Fibroblast of pulmonary artery (primary cell): ENCODE results near the gene ZNF860.

Experiments used
- DNase-seq: peaks from one replicate; pipeline ENCODE4 v3.0.0-alpha.2; 2010; ENCODE audit warnings: low read depth
- H3K4me3 ChIP-seq: replicated peaks from 2 replicates; pipeline ENCODE4 v1.5.1; 2011; ENCODE audit warnings: low read depth, mild to moderate bottlenecking, control low read depth, low read length, moderate library complexity
- TF ChIP-seq, protein P1 (sequence below): IDR thresholded peaks from 2 replicates; pipeline ENCODE4 v1.5.1; 2011; ENCODE audit warnings: mild to moderate bottlenecking, control low read depth, low read length, inconsistent platforms; ENCODE audit errors: missing control alignments

Gene ZNF860

GRCh38 chr3:31968927-31969418 is 12.6 kb upstream of the ZNF860 start:
- peak; percentile 89 for DNase-seq
- TF ChIP-seq, protein P1, sequence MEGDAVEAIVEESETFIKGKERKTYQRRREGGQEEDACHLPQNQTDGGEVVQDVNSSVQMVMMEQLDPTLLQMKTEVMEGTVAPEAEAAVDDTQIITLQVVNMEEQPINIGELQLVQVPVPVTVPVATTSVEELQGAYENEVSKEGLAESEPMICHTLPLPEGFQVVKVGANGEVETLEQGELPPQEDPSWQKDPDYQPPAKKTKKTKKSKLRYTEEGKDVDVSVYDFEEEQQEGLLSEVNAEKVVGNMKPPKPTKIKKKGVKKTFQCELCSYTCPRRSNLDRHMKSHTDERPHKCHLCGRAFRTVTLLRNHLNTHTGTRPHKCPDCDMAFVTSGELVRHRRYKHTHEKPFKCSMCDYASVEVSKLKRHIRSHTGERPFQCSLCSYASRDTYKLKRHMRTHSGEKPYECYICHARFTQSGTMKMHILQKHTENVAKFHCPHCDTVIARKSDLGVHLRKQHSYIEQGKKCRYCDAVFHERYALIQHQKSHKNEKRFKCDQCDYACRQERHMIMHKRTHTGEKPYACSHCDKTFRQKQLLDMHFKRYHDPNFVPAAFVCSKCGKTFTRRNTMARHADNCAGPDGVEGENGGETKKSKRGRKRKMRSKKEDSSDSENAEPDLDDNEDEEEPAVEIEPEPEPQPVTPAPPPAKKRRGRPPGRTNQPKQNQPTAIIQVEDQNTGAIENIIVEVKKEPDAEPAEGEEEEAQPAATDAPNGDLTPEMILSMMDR: no peak
- H3K4me3 ChIP-seq: no peak overlapping the region

DNA sequence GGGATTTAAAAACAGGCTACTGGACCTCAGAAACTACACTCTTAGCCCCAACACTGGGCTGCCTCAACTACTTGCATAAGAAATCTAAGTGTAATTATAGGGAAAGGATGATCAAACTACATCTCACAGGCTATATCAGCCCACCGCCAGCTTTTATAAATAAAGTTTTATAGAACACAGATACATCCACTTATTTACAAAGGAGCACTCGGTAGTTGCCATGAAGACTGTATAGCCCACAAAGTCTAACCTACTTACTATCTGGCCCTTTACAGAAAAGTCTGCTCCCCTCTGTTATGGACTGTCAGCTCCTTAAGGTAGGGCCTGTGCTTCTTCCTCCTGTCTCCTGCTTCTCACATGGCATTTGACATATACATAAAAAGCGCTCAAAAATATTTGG is 9.9 kb upstream of the ZNF860 start:
- TF ChIP-seq, protein P1: no peak
- DNase-seq: no peak

DNA sequence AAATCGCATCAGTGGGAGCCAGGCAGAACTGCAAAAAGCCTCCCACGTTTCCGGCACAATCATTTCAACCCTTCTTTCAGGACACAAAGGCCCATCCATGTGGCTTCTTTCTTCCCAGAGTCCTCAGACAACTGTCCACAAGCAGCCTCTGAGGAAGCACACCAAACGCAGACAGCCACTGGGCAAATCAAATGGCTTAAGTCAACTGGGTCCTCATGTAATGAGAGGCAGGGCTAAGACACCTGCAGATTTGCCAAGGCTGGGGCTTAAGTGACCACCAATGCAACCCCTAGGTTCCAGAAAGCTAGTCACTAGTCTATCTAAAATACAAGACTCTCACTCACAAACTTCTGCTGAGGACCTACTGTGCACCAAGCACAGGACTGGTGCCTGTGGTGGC is 8.5 kb upstream of the ZNF860 start:
- DNase-seq: peak; percentile 24
- TF ChIP-seq, protein P1: no peak
- H3K4me3 ChIP-seq: no peak overlapping the region

More for the DNA sequence above, 9.9 kb upstream of the ZNF860 start:
- H3K4me3 ChIP-seq: no peak overlapping the region

DNA sequence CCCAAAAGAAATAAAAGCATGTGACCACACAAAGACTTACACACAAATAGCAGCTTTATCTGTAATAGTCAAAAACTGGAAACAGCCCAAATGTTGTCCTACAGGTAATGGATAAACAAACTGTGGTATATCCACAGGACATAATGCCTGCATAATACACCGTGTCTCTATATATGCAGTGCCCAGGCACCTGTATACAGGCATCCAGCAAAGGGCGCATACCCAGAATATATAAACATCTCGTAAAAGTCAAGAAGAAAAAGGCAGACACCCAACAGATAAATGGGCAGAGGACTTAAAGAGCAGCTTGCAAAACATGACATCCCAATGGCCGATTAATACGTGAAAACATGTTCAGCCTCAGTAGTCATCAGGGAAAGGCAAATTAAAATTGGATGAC is 7.7 kb upstream of the ZNF860 start:
- TF ChIP-seq, protein P1: no peak
- no peak for DNase-seq

DNA sequence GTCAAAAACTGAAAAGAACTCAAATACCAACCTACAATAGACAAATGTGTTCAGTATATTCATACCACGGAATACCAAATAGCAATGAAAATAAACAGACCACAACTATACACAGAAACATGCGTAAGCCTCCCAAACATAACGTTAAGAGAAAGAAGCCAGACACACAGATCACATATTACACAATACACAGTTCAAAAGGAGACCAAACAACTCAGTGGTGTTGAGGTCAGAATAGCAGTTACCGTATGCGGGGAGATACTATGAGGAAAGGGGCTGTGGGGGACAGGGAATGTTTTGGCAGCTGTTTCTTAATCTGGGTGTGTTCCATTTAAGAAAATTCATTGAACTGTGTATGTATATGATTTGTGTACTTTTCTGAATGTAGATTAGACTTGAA is 7.1 kb upstream of the ZNF860 start:
- peak; percentile 48 for DNase-seq
- no peak overlapping the region for H3K4me3 ChIP-seq
- TF ChIP-seq, protein P1: no peak

More for the DNA sequence above, 7.7 kb upstream of the ZNF860 start:
- H3K4me3 ChIP-seq: no peak overlapping the region

DNA sequence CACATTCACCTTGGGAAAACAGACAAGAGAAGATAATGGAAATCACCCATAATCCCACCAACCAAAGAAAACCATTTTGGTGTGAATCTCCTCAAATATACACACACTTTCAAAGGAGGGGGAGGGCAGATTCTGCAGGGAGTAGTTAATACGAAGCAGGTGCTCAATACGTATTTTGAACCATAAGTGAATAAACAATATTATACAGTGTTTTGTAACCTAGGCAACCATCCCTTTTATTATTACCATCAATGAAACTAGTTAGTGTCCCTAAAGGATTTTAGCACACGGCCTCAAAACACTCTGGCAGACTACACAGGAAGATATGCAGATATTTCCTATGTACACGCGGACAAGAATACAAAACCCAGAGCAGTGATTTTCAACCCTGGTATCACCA is 6.6 kb upstream of the ZNF860 start:
- TF ChIP-seq, protein P1: no peak
- DNase-seq: no peak
- no peak overlapping the region for H3K4me3 ChIP-seq

- TF ChIP-seq, protein P1: no peak
- no peak for DNase-seq
- H3K4me3 ChIP-seq: no peak overlapping the region
Observed at GRCh38 chr3:31976302-31976701, 5.2 kb upstream of the ZNF860 start.
